Neural progenitor cell (in vitro differentiated cells): ENCODE measurements around the gene UBAC1. TPM values are rescaled to one million over a fixed set of nuclear protein-coding genes. Genes with fewer than 3 reads are reported as not detected.

Experiments
- DNase-seq: peaks from one replicate; pipeline ENCODE4 v3.0.0-alpha.2; 2016; ENCODE audit warnings: low spot score
- H2AFZ ChIP-seq: fragments of 200-600 bp; sonication (generic); replicated peaks from 2 replicates; pipeline ENCODE4 v1.6.1; 2016; ENCODE audit warnings: antibody characterized with exemption
- H3F3A ChIP-seq: fragments of 200-600 bp; sonication (generic); 2 replicates; pipeline ENCODE4 v1.6.1; 2016; ENCODE audit warnings: antibody characterized with exemption, low read depth
- H3K27ac ChIP-seq: fragments of 200-600 bp; sonication (generic); 2 replicates; pipeline ENCODE4 v1.5.1; 2016; ENCODE audit warnings: mild to moderate bottlenecking
- H3K27me3 ChIP-seq: fragments of 200-600 bp; sonication (generic); 2 replicates; pipeline ENCODE4 v1.6.1; 2016; ENCODE audit warnings: mild to moderate bottlenecking, moderate library complexity
- H3K36me3 ChIP-seq: fragments of 200-600 bp; sonication (generic); 2 replicates; pipeline ENCODE4 v1.5.1; 2016
- H3K4me1 ChIP-seq: fragments of 200-600 bp; sonication (generic); 2 replicates; pipeline ENCODE4 v1.6.1; 2016; ENCODE audit warnings: mixed run types
- H3K4me2 ChIP-seq: fragments of 200-600 bp; sonication (generic); 2 replicates; pipeline ENCODE4 v1.6.1; 2016
- H3K4me3 ChIP-seq: fragments of 200-600 bp; sonication (generic); 2 replicates; pipeline ENCODE4 v1.5.1; 2016
- H3K79me2 ChIP-seq: fragments of 200-600 bp; sonication (generic); 2 replicates; pipeline ENCODE4 v1.6.1; 2016; ENCODE audit warnings: low read depth
- H3K9ac ChIP-seq: fragments of 200-600 bp; sonication (generic); 2 replicates; pipeline ENCODE4 v1.6.1; 2016
- H3K9me3 ChIP-seq: fragments of 200-600 bp; sonication (generic); 2 replicates; pipeline ENCODE4 v1.5.1; 2016; ENCODE audit warnings: low read depth
- H4K20me1 ChIP-seq: fragments of 200-600 bp; sonication (generic); 2 replicates; pipeline ENCODE4 v1.6.1; 2016; ENCODE audit warnings: low read depth
- H3K27ac Mint-ChIP-seq: 3 replicates; pipeline ENCODE4 v1.8.0; 2021; ENCODE audit warnings: mixed read lengths
- H3K27me3 Mint-ChIP-seq: 2 replicates; pipeline ENCODE4 v1.8.0; 2022; ENCODE audit warnings: low read depth, mild to moderate bottlenecking, inconsistent platforms, moderate library complexity, mixed read lengths; ENCODE audit not compliant: insufficient read depth
- H3K36me3 Mint-ChIP-seq: 3 replicates; pipeline ENCODE4 v1.8.0; 2021; ENCODE audit warnings: mixed read lengths
- H3K4me1 Mint-ChIP-seq: 3 replicates; pipeline ENCODE4 v1.8.0; 2021; ENCODE audit warnings: mixed read lengths
- H3K4me3 Mint-ChIP-seq: 3 replicates; pipeline ENCODE4 v1.8.0; 2021; ENCODE audit warnings: mild to moderate bottlenecking, moderate library complexity, mixed read lengths
- H3K9me3 Mint-ChIP-seq: 3 replicates; pipeline ENCODE4 v1.8.0; 2020; ENCODE audit warnings: mixed read lengths
- CTCF ChIP-seq: fragments of 200-600 bp; sonication (generic); IDR thresholded peaks from 2 replicates; pipeline ENCODE4 v1.5.1; 2017; ENCODE audit warnings: antibody characterized with exemption, mild to moderate bottlenecking
- EZH2 ChIP-seq: fragments of 200-600 bp; sonication (generic); IDR thresholded peaks from 2 replicates; pipeline ENCODE4 v1.6.1; 2017; ENCODE audit warnings: antibody characterized with exemption, mild to moderate bottlenecking, moderate library complexity
- EZH2phosphoT487 ChIP-seq: fragments of 200-600 bp; sonication (generic); IDR thresholded peaks from 2 replicates; pipeline ENCODE4 v1.6.1; 2017; ENCODE audit warnings: antibody characterized with exemption
- total RNA-seq: library from RNA; depleted of rRNA; stranded (reverse); fragments of >200 nt; gene quantifications from 2 replicates; pipeline ENCODE4 v1.2.3, GENCODE V29; 2015; ENCODE audit warnings: low replicate concordance

UBAC1 gene
- total RNA-seq, 1 donor from 2014 or later: 66.0 TPM

GRCh38 chr9:135898634-135899407, 62.4 kb downstream of the UBAC1 start:
- no peak overlapping the region for H3K4me3 Mint-ChIP-seq
- H3F3A ChIP-seq: peaks cover 11% of the 10 kb centered on the region
- H2AFZ ChIP-seq: no peak overlapping the region
- DNase-seq: no peak
- peaks cover 78% of the 10 kb centered on the region for H3K36me3 Mint-ChIP-seq
- H3K9ac ChIP-seq: no peak overlapping the region
- H3K4me1 ChIP-seq: peaks cover 7% of the 10 kb centered on the region
- H4K20me1 ChIP-seq: peaks cover 53% of the 10 kb centered on the region
- peaks cover 100% of the 10 kb centered on the region for H3K79me2 ChIP-seq
- peaks cover 20% of the 10 kb centered on the region for H3K9me3 ChIP-seq
- H3K36me3 ChIP-seq: peaks cover 22% of the 10 kb centered on the region
- H3K4me3 ChIP-seq: no peak overlapping the region
- H3K27ac ChIP-seq: no peak overlapping the region
- H3K9me3 Mint-ChIP-seq: peaks cover 84% of the 10 kb centered on the region
- TF ChIP-seq EZH2: no peak
- no peak for TF ChIP-seq EZH2phosphoT487
- TF ChIP-seq CTCF: no peak
- H3K27me3 ChIP-seq: no peaks in the 10 kb centered on the region
- no peak overlapping the region for H3K27ac Mint-ChIP-seq
- no peaks in the 10 kb centered on the region for H3K27me3 Mint-ChIP-seq
- no peaks in the 10 kb centered on the region for H3K4me1 Mint-ChIP-seq
- no peak overlapping the region for H3K4me2 ChIP-seq

DNA sequence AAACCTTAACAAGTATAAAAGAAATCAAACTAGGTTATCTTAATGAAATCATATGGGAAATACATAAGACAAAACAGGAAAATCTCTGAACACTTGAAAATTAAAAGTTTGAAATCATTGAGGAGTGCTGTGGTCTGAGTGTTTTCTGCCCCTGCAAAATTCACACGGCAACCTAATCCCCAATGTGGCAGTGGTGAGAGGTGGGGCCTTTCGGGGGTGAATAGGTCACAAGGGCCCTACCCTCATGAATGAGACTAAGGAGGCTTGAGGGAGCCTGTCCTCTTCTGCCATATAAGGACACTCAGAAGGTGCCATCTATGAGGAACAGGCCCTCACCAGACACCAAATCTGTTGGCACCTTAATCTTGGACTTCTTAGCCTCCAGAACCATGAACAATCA, 64.5 kb downstream of the UBAC1 start:
- H3K9me3 Mint-ChIP-seq: peaks cover 72% of the 10 kb centered on the region
- no peak overlapping the region for H3K4me3 Mint-ChIP-seq
- Histone ChIP-seq H3K27me3 (no peaks in the 10 kb centered on the region), H3F3A (peaks cover 5% of the 10 kb centered on the region), H3K9ac (no peak overlapping the region), H2AFZ (no peak overlapping the region), H3K9me3 (peaks cover 20% of the 10 kb centered on the region), H4K20me1 (peaks cover 53% of the 10 kb centered on the region), H3K36me3 (peaks cover 22% of the 10 kb centered on the region), H3K4me3 (no peak overlapping the region), H3K79me2 (peaks cover 100% of the 10 kb centered on the region), H3K27ac (no peak overlapping the region), H3K4me1 (peaks cover 6% of the 10 kb centered on the region), H3K4me2 (no peak overlapping the region)
- DNase-seq: no peak
- H3K4me1 Mint-ChIP-seq: peaks cover 5% of the 10 kb centered on the region
- H3K27me3 Mint-ChIP-seq: no peaks in the 10 kb centered on the region
- H3K36me3 Mint-ChIP-seq: peaks cover 68% of the 10 kb centered on the region
- no peak for TF ChIP-seq CTCF
- no peak for TF ChIP-seq EZH2phosphoT487
- no peak for TF ChIP-seq EZH2
- H3K27ac Mint-ChIP-seq: no peak overlapping the region

GRCh38 chr9:135896205-135896604, 65.0 kb downstream of the UBAC1 start:
- Histone ChIP-seq H3K27me3 (no peaks in the 10 kb centered on the region), H3K9me3 (peaks cover 20% of the 10 kb centered on the region), H3K4me3 (no peak overlapping the region), H2AFZ (no peak overlapping the region), H3K27ac (no peak overlapping the region), H3F3A (peaks cover 5% of the 10 kb centered on the region), H3K79me2 (peaks cover 100% of the 10 kb centered on the region), H3K4me1 (peaks cover 11% of the 10 kb centered on the region), H4K20me1 (peaks cover 54% of the 10 kb centered on the region), H3K4me2 (no peak overlapping the region), H3K9ac (no peak overlapping the region), H3K36me3 (peaks cover 22% of the 10 kb centered on the region)
- no peak for DNase-seq
- Mint-ChIP-seq H3K4me3 (no peak overlapping the region), H3K9me3 (peaks cover 68% of the 10 kb centered on the region), H3K36me3 (peaks cover 63% of the 10 kb centered on the region), H3K27ac (no peak overlapping the region), H3K4me1 (peaks cover 9% of the 10 kb centered on the region), H3K27me3 (no peaks in the 10 kb centered on the region)
- TF ChIP-seq CTCF (no peak), EZH2 (no peak), EZH2phosphoT487 (no peak)
